Right ventricle myocardium inferior (tissue), 1 donor: ENCODE results near the gene SLC47A1. TPM values are rescaled to one million over a fixed set of nuclear protein-coding genes. Genes with fewer than 3 reads are reported as not detected.
"Not testable (repeated sequence)": the region's sequence is repeated elsewhere in the genome, so short reads cannot be mapped to it uniquely, and the experiment has no call there.

ENCODE experiments used
- ATAC-seq: fragments of 200-7000 bp; cut with Tn5 transposase; one replicate; pipeline ENCODE4 v1.9.1; 2020; ENCODE audit warnings: mild to moderate bottlenecking, moderate library complexity
- DNase-seq: peaks from one replicate; pipeline ENCODE4 v3.0.0; 2021; ENCODE audit errors: missing footprints
- intact Hi-C: fragments of 100-400 bp; cut with DNase I; formaldehyde crosslinking; loops from one replicate; pipeline ENCODE4 v1.11.0; 2022
- long read RNA-seq: library from polyadenylated mRNA; unstranded; transcript quantifications from one replicate; pipeline ENCODE4 v2.0.0, GENCODE V29; 2021
- total RNA-seq: library from RNA; stranded (reverse); fragmentation: NEBNext Ultra II Directional; extraction: Animal tissue kit (Norgen Biotek cat#: 25700); gene quantifications from one replicate; pipeline ENCODE4 v1.2.1, GENCODE V29; 2021
- donor health status: DM: no; HTN: yes; CAD: no; lungs with severe emphysema.

The SLC47A1 gene
- 4.6 TPM for total RNA-seq
- long read RNA-seq, transcript SLC47A1-201 (17 exons, 3,280 nt) = major isoform, 6 of 12 reads
- long read RNA-seq, partial matches to known transcripts = 1 of 12 reads
- long read RNA-seq, other reads (novel, unspliced or antisense) = 5 of 12 reads

DNA sequence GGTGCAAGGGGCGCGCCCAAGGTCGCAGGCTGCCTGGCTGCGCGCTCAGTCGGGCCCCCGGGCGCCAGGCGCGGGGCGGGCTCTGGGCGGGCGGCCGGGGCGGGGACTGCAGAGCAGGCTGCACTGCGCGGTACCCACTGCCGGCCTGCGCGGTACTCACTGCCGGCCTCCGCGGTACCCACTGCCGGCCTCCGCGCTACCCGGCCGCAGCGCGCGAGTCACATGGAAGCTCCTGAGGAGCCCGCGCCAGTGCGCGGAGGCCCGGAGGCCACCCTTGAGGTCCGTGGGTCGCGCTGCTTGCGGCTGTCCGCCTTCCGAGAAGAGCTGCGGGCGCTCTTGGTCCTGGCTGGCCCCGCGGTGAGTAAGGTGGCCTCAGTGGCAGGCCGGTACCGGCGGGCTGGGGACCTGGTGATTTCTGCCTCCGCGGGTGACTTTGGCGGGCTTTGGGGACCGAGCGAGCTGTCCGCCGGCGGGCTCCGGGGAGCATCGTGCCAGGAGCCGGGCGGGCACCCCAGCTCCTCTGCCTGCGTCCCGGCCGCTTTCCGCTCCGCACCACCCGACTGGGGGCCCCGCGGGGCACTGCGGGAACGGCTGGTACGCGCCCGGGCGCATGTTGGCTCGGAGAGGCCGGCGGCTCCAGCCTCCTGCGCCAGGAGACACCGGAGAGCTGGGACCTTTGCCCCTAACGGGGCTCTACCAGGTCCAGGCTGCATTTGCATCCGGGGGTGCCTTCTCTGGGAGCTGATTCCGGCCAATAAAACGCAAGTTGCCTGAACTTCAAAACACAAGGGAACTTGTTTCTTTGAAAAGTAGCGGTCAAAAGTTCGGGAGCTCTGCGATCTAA lies at the start of gene SLC47A1:
Gene SLC47A1 (plus strand): TSS at position 137 of the 844 bp plus-strand sequence. CDS start 86 bp downstream, at position 223.
- intact Hi-C loops = no loop called here
- DNase-seq (no peak), ATAC-seq (peak; percentile 90)

- ATAC-seq (no peak), DNase-seq (no peak)
- intact Hi-C loops = no loop called here
Observed at GRCh38 chr17:19485800-19486340, 47.8 kb upstream of the SLC47A1 start.

DNA sequence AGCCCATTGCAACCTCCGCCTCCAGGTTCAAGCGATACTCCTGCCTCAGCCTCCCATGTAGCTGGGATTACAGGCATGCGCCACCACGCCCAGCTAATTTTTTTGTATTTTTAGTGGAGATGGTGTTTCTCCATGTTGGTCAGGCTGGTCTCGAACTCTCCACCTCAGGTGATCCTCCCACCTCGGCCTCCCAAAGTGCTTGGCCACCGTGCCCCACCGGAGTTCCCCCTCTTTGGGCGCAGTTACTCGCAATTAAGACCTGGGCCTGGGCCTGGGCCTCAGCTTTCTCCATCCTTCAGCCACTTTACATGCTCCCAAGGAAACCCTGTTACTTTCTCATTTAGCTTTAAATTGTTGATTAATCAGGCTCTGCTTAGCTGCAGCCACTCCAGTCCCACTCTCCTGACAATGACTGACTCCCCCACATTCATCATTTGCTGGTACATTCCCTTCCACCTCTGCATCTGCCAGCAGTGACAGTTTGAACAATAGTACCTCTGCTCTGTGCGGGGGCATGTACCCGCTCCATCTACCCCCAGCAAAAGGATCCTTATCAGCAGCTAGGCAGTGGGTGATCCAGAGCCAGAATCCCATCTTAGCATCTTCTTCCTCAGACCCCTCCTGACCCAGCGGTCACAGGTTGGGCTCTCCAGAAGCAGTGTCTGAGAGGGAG lies 47.2 kb upstream of the SLC47A1 start:
- intact Hi-C loops = no loop called here
- DNase-seq (no peak), ATAC-seq (no peak)

- intact Hi-C loops = no loop called here
- ATAC-seq = no peak
Observed at GRCh38 chr17:19487024-19487600, 46.5 kb upstream of the SLC47A1 start.

DNA sequence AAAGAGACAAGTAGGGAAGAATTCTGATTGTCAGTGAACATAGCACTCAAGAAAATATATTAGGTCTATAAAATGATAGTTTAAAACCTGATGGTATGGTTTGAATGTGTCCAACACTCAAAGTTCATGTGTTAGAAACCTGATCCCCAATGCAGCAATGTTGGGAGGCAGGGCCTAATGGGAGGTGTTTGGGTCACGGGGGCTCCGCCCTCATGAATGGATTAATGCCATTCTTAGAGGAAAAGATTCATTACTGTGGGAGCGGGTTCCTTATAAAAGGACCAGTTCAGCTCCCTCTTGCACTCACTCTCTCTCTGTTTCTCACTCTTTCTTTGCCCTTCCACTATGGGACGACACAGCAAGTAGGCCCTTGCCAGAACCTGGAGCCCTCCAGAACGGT lies 41.5 kb upstream of the SLC47A1 start:
- ATAC-seq = no peak
- intact Hi-C loops = no loop called here
- no peak for DNase-seq

More at GRCh38 chr17:19487024-19487600, 46.5 kb upstream of the SLC47A1 start:
- no peak for DNase-seq

DNA sequence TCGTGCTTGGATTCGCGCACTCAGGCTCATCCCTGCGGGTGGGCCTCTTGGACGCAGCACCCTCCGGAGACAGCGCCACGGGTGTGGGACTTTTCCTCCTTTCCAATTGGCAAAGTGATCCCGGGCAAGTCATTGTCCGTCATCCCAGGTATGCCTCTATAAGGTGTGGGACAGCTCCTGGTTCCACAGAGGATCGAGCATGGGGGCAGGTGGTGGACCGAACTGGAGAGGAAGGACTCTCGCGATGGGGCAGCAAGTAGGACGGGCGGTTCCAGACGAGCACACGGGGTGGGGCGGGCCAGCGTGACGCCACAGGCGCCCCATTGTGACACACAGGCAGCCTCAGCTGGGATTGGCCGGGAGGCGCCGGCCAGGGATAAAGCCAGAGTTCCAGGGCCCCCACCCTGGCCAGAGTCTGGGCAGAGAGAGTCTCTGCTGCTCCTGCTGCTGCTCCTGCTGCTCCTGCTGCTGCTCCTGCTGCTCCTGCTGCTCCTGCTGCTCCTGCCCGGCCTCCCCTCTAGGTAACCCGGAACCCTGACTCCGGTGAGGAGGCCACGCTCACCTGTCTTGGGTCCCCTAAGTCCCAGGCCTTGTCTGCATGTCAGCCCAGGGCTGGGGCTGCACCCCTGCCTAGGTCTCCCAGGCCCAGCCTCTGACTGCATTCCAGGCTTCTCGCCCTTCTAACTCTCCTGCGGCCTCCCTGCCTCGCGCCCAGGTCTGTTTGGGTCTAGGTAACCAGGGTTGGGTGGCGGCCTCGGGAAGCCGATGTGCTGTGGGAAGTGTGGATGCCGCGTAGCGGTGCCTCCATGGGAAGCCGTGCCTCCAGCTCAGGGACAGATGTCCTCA lies 38.5 kb upstream of the SLC47A1 start:
- intact Hi-C loops = no loop called here
- no peak for ATAC-seq
- no peak for DNase-seq

- ATAC-seq (no peak), DNase-seq (no peak)
- intact Hi-C loops = no loop called here
Observed at GRCh38 chr17:19495828-19496528, 37.7 kb upstream of the SLC47A1 start.

DNA sequence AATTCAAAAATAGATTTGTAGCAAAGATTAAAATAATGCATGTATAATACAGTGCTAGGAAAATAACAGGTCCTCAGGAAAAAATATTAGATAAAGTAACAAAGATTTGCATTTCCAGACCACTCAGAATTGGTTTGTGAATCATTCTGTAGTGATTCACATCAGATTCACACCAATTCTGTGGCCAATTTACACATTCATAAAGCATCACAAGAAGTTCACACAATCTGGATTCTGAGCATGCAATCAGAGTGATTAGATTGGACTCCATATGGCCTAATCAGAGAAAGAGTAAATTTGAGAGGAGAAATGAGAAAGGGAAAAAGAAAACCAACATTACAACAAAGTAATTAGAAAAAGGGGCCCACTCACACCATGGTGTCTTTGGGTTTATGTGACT lies 36.0 kb upstream of the SLC47A1 start:
- DNase-seq (no peak), ATAC-seq (no peak)
- intact Hi-C loops = no loop called here

- intact Hi-C loops = no loop called here
- no peak for DNase-seq
- no peak for ATAC-seq
Observed at GRCh38 chr17:19501219-19501618, 32.4 kb upstream of the SLC47A1 start.

DNA sequence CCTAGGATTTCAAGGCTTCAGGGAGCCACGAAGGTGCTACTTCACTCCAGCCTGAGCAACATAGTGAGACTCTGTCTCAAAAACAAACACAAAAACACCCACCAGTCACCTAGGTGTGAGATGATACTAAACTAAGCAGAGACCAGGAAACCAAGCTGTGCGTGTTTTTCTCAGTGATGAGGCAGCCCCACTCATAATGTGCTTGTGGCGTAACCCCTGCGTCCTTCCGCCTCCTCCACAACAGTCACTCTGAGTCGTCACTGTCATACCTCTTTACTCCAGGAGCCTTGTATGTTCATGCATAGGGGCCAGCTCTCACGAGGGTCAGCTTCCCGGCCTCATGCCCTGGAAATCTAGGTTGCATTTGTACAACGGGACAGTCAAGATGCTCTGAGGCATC lies 31.1 kb upstream of the SLC47A1 start:
- DNase-seq (no peak), ATAC-seq (no peak)
- intact Hi-C loops = no loop called here

GRCh38 chr17:19505561-19505960 lies 28.1 kb upstream of the SLC47A1 start:
- DNase-seq, ATAC-seq, intact Hi-C loops: not testable (repeated sequence)

DNA sequence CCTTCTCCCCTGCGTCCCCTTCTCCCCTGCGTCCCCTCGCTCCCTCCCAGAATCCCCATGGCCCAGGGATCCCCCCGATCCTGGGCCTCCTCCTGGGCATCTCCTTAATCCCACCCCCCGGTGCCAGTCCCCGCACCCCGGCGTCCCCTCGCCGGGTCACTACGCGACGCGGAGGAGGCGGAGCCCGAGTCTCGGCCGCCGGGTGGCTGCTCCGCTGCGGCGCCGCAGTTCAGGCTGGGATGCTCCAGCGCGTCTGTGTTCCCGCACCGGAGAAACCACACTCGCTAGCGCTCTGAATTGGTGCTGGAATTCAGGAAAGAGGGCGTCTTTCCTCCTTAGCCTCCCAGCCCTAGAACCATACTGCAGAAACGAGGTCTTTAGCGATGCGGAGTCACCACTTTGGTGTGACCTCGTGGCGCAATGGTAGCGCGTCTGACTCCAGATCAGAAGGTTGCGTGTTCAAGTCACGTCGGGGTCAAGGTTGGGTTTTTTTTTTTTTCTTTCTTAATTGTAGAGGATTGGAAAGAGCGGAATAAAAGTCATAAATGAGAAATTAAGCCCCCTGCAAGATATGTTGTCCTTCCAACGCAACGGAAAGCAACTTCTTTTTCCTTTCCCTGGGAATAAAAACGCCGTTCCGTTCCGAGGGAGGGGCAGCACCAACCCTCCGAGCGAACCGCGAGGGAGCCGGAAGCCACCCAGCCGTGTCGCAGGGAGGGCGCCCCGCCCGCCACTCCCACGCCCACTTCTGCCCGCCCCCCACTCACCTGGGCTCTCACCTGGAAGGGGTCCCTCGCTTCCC lies 25.7 kb upstream of the SLC47A1 start:
- intact Hi-C loops = no loop called here
- ATAC-seq = peak; percentile 92
- peak; percentile 89 for DNase-seq

GRCh38 chr17:19508577-19508867 lies 25.1 kb upstream of the SLC47A1 start:
- intact Hi-C loops = no loop called here
- ATAC-seq = no peak
- DNase-seq = no peak

DNA sequence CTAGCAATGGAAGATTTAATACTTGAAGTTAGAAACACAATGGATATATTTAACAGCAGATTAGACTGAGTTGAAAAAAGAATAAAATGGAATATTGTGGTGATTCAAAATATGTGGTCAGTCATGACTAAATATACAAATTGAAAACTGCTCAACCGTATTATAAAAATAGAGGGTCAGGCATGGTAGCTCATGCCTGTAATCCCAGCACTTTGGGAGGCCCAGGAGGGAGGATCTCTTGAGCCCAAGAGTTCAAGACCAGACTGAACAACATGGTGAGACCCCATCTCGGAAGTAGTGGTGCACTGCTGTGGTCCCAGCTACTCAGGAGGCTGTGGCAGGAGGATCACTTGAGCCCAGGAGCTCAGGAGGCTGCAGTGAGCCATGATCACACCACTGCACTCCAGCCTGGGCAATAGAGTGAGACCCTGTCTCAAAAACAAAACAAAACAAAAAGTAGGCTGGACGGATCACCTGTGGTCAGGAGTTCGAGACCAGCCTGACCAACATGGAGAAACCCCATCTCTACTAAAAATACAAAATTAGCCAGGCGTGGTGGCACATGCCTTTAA lies 24.3 kb upstream of the SLC47A1 start:
- intact Hi-C loops, ATAC-seq, DNase-seq: not testable (repeated sequence)

- no peak for ATAC-seq
- intact Hi-C loops = loop anchor here (5.0 kb wide), 1 partner anchor 136 kb away; the partner anchor contains the start of gene ALDH3A2
- DNase-seq = no peak
Observed at GRCh38 chr17:19510903-19511302, 22.8 kb upstream of the SLC47A1 start.

GRCh38 chr17:19513897-19514488 lies 19.7 kb upstream of the SLC47A1 start:
- intact Hi-C loops = loop anchor here (1.0 to 5.0 kb wide), 2 partner anchors 133 to 252 kb away; partner anchors contain the start of gene ALDH3A2
- DNase-seq (peak; percentile 74), ATAC-seq (peak; percentile 68)
